Measurements from ENCODE around the gene TMEM205.

TMEM205 gene

GRCh38 chr19:11367528-11367927, 21.5 kb upstream of the TMEM205 start:
- TF ChIP-seq CTCF (IDR thresholded peaks at IDR 0.05; ENCODE audit: low read depth, low read length, missing control alignments): no peak
- DNase-seq (ENCODE audit: low read depth): no peak
- no peak overlapping the region for H3K4me3 ChIP-seq (ENCODE audit: low read depth, low read length)

GRCh38 chr19:11365557-11366117, 19.6 kb upstream of the TMEM205 start:
- no peak for TF ChIP-seq CTCF (IDR thresholded peaks at IDR 0.05; ENCODE audit: low read depth, low read length, missing control alignments)
- no peak for DNase-seq (ENCODE audit: low read depth)
- no peak overlapping the region for H3K4me3 ChIP-seq (ENCODE audit: low read depth, low read length)

DNA sequence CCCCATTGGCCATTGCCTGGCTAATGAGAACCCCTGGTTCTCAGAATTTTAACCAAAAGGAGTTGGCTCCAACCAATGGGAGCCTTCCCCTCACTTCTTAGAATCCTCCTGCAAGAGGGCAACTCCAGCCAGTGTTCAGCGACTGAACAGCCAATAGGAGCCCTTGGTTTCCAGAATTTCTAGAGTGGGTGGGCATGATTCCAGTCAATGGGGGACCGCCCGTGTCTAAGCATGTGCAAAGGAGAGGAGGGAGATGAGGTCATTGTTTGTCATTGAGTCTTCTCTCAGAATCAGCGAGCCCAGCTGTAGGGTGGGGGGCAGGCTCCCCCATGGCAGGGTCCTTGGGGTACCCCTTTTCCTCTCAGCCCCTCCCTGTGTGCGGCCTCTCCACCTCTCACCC, 18.9 kb upstream of the TMEM205 start:
- no peak for DNase-seq (ENCODE audit: low read depth)

DNA sequence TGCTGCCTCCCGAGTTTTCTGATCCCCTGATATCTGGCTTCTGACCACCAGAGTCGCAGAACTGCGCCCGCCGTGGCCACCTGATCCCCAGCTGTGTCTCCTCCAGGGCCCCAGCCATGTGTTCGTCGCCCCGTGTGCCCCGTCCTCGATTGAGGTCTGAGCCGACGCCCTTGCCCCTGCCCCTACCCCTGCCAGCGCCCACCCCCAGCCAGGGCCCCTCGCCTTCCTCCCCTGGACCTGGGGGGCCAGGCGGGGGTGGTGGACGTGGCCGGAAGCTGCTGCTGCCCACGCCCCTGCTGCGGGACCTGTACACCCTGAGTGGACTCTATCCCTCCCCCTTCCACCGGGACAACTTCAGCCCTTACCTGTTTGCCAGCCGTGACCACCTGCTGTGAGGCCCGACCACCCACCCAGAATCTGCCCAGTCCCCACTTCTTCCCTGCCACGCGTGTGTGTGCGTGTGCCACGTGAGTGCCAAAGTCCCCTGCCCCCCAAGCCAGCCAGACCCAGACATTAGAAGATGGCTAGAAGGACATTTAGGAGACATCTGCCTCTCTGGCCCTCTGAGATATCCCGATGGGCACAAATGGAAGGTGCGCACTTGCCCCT, 18.3 kb upstream of the TMEM205 start:
- no peak overlapping the region for H3K4me3 ChIP-seq (ENCODE audit: low read depth, low read length)
- no peak for TF ChIP-seq CTCF (IDR thresholded peaks at IDR 0.05; ENCODE audit: low read depth, low read length, missing control alignments)
- no peak for DNase-seq (ENCODE audit: low read depth)

More for the DNA sequence above, 18.9 kb upstream of the TMEM205 start:
- TF ChIP-seq CTCF (IDR thresholded peaks at IDR 0.05; ENCODE audit: low read depth, low read length, missing control alignments): no peak
- H3K4me3 ChIP-seq (ENCODE audit: low read depth, low read length): no peak overlapping the region

DNA sequence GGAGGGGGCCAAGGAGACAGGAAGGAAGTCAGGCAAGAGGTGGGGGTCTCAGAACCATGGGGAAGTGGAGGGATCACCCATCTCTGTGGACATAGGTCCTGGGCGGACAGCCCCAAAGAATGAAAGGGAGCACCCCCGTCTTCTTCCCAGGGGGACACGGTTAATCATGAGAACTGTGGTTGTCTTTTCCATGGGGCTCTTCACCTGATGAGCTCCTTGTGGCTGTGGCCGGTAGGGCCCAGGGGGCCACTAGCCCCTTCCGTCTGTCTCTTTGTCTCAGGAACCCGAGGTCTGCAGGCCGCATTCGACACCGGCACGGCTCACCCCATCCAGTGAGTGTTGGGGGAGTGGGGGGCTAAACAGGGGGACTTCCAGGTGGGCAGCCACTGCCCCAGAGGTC, 17.8 kb upstream of the TMEM205 start:
- TF ChIP-seq CTCF (IDR thresholded peaks at IDR 0.05; ENCODE audit: low read depth, low read length, missing control alignments): no peak
- DNase-seq (ENCODE audit: low read depth): no peak
- no peak overlapping the region for H3K4me3 ChIP-seq (ENCODE audit: low read depth, low read length)

DNA sequence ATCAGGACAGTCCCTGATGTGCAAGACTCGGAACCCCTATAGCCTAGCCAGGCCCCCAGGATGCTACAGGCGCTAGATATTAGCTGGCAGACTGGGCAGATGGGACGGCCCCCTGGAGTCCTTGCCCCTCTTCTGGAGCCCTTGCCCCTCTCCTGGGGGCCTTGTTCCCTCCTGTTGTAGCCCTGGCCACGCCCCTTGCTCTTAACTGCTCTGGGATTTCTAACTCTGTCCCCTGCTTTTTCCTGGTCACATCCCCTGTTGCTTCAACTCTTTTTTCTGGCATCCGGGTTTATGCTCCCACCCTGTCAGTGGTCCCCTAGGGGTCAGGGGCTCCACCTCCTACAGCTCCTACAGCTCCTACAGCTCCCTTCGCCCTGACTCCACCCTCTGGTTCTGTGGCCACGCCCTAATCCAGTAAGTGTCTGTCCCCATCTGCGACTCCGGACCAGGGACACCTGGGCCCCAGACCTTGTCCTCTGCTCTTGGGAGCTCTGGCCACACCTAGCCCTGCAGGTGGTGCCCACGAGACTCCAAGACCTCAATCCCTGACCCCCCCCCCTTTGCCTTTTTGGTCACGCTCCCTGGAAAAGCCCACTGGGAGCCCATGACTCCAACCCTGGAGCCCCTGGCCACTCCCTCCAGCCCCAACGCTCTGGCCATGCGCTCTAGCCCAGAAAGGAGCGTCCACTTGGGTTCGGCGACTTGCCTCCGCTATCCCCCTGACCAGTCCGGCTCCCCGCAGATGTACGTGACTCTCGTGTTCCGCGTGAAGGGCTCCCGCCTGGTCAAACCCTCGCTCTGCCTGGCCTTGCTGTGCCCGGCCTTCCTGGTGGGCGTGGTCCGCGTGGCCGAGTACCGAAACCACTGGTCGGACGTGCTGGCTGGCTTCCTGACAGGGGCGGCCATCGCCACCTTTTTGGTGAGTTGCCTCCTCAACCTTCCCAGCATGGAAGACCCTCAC, 16.0 kb upstream of the TMEM205 start:
- no peak overlapping the region for H3K4me3 ChIP-seq (ENCODE audit: low read depth, low read length)
- TF ChIP-seq CTCF (IDR thresholded peaks at IDR 0.05; ENCODE audit: low read depth, low read length, missing control alignments): no peak
- DNase-seq (ENCODE audit: low read depth): no peak

All from GM12864 (cell line).